H9 (cell line): ENCODE measurements around the gene LILRB5. TPM values are rescaled to one million over a fixed set of nuclear protein-coding genes. Genes with fewer than 3 reads are reported as not detected.

ENCODE experiments used
- DNase-seq: peaks from one replicate; pipeline ENCODE4 v3.0.0-alpha.2; 2017
- H2AFZ ChIP-seq: one replicate; pipeline ENCODE4 v1.6.1; 2013; ENCODE audit warnings: mild to moderate bottlenecking, low read length, control low read depth, moderate library complexity
- H2AK5ac ChIP-seq: 2 replicates; pipeline ENCODE4 v1.6.1; 2013; ENCODE audit warnings: low read length, control low read depth, mixed read lengths; ENCODE audit not compliant: insufficient read length
- H2BK120ac ChIP-seq: one replicate; pipeline ENCODE4 v1.6.1; 2013; ENCODE audit warnings: low read depth, mild to moderate bottlenecking, low read length, control low read depth, inconsistent platforms; ENCODE audit not compliant: poor library complexity, severe bottlenecking
- H2BK12ac ChIP-seq: 2 replicates; pipeline ENCODE4 v1.6.1; 2013; ENCODE audit warnings: low read length, control low read depth, mixed read lengths, low read depth; ENCODE audit not compliant: insufficient read length
- H2BK15ac ChIP-seq: 2 replicates; pipeline ENCODE4 v1.6.1; 2013; ENCODE audit warnings: low read depth, low read length, control low read depth
- H2BK20ac ChIP-seq: one replicate; pipeline ENCODE4 v1.6.1; 2013; ENCODE audit warnings: low read depth, mild to moderate bottlenecking, low read length, control low read depth, inconsistent platforms; ENCODE audit not compliant: poor library complexity, severe bottlenecking
- H2BK5ac ChIP-seq: 2 replicates; pipeline ENCODE4 v1.6.1; 2013; ENCODE audit warnings: low read length, control low read depth, mixed read lengths; ENCODE audit not compliant: insufficient read length
- H3K14ac ChIP-seq: 2 replicates; pipeline ENCODE4 v1.6.1; 2013; ENCODE audit warnings: low read length, control low read depth; ENCODE audit not compliant: insufficient read depth
- H3K18ac ChIP-seq: 2 replicates; pipeline ENCODE4 v1.6.1; 2013; ENCODE audit warnings: low read depth, mild to moderate bottlenecking, mixed read lengths, low read length, control low read depth; ENCODE audit not compliant: insufficient read length
- H3K23ac ChIP-seq: 2 replicates; pipeline ENCODE4 v1.6.1; 2013; ENCODE audit warnings: low read length, control low read depth, mixed read lengths, low read depth; ENCODE audit not compliant: insufficient read length
- H3K23me2 ChIP-seq: 2 replicates; pipeline ENCODE4 v1.6.1; 2013; ENCODE audit warnings: low read depth, mild to moderate bottlenecking, mixed read lengths, low read length, control low read depth; ENCODE audit not compliant: insufficient read length, poor library complexity, severe bottlenecking
- H3K27ac ChIP-seq: 2 replicates; pipeline ENCODE4 v1.5.1; 2013; ENCODE audit warnings: low read length, control low read depth, mixed read lengths, low read depth; ENCODE audit not compliant: insufficient read length
- H3K27me3 ChIP-seq: 2 replicates; pipeline ENCODE4 v1.6.1; 2013; ENCODE audit warnings: low read length, control low read depth, inconsistent platforms; ENCODE audit not compliant: insufficient read depth
- H3K4ac ChIP-seq: 2 replicates; pipeline ENCODE4 v1.6.1; 2013; ENCODE audit warnings: low read depth, mild to moderate bottlenecking, control low read depth, inconsistent platforms, low read length, moderate library complexity
- H3K4me1 ChIP-seq: 2 replicates; pipeline ENCODE4 v1.6.1; 2013; ENCODE audit warnings: low read length, control low read depth, inconsistent platforms; ENCODE audit not compliant: insufficient read depth
- H3K4me2 ChIP-seq: 2 replicates; pipeline ENCODE4 v1.6.1; 2013; ENCODE audit warnings: low read length, control low read depth, mixed read lengths; ENCODE audit not compliant: insufficient read length, insufficient read depth
- H3K56ac ChIP-seq: 2 replicates; pipeline ENCODE4 v1.6.1; 2013; ENCODE audit warnings: low read depth, mild to moderate bottlenecking, mixed read lengths, low read length, control low read depth; ENCODE audit not compliant: insufficient read length
- H3K79me1 ChIP-seq: 2 replicates; pipeline ENCODE4 v1.6.1; 2013; ENCODE audit warnings: low read depth, mild to moderate bottlenecking, moderate library complexity, low read length, control low read depth, inconsistent platforms; ENCODE audit not compliant: insufficient read depth, poor library complexity, severe bottlenecking
- H3K79me2 ChIP-seq: 2 replicates; pipeline ENCODE4 v1.6.1; 2013; ENCODE audit warnings: low read length, control low read depth, inconsistent platforms; ENCODE audit not compliant: insufficient read depth
- H3K9ac ChIP-seq: 2 replicates; pipeline ENCODE4 v1.6.1; 2013; ENCODE audit warnings: low read length, control low read depth, mixed read lengths; ENCODE audit not compliant: insufficient read length; ENCODE audit errors: extremely low read depth
- H3K9me3 ChIP-seq: one replicate; pipeline ENCODE4 v1.6.1; 2013; ENCODE audit warnings: low read depth, low read length, inconsistent platforms; ENCODE audit not compliant: control insufficient read depth
- H3T11ph ChIP-seq: one replicate; pipeline ENCODE4 v1.6.1; 2013; ENCODE audit warnings: mild to moderate bottlenecking, low read length, control low read depth, inconsistent platforms
- H4K20me1 ChIP-seq: one replicate; pipeline ENCODE4 v1.6.1; 2013; ENCODE audit not compliant: control insufficient read depth, insufficient read length, insufficient read depth
- H4K5ac ChIP-seq: 2 replicates; pipeline ENCODE4 v1.6.1; 2013; ENCODE audit warnings: low read depth, mild to moderate bottlenecking, mixed read lengths, low read length, control low read depth; ENCODE audit not compliant: insufficient read length
- H4K8ac ChIP-seq: replicated peaks from 2 replicates; pipeline ENCODE4 v1.6.1; 2013; ENCODE audit warnings: low read length, control low read depth, mixed read lengths, low read depth; ENCODE audit not compliant: insufficient read length
- H4K91ac ChIP-seq: 2 replicates; pipeline ENCODE4 v1.6.1; 2013; ENCODE audit warnings: low read depth, mild to moderate bottlenecking, moderate library complexity, mixed read lengths, low read length, control low read depth; ENCODE audit not compliant: insufficient read length
- H3K27ac Mint-ChIP-seq, 3 experiments: 2 replicates in 2 of 3; 3 replicates in 1 of 3; pipeline ENCODE4 v1.8.0; 2020 to 2021; ENCODE audit warnings: mixed read lengths in 3 of 3, mild to moderate bottlenecking in 1 of 3, moderate library complexity in 1 of 3
- H3K27me3 Mint-ChIP-seq: 2 replicates; pipeline ENCODE4 v1.8.0; 2021; ENCODE audit warnings: low read depth, mild to moderate bottlenecking, moderate library complexity, mixed read lengths
- H3K36me3 Mint-ChIP-seq, 3 experiments: 2 replicates in 2 of 3; 3 replicates in 1 of 3; pipeline ENCODE4 v1.8.0; 2020 to 2021; ENCODE audit warnings: low read depth in 3 of 3, mixed read lengths in 3 of 3; ENCODE audit not compliant: insufficient read depth in 1 of 3
- H3K4me1 Mint-ChIP-seq, 2 experiments: 2 replicates each; pipeline ENCODE4 v1.8.0; 2020; ENCODE audit warnings: mixed read lengths in 2 of 2
- H3K4me3 Mint-ChIP-seq, 2 experiments: 2 replicates in 1 of 2; 3 replicates in 1 of 2; pipeline ENCODE4 v1.8.0; 2020 to 2021; ENCODE audit warnings: mild to moderate bottlenecking in 2 of 2, mixed read lengths in 2 of 2, moderate library complexity in 1 of 2
- H3K9me3 Mint-ChIP-seq, 2 experiments: 2 replicates in 1 of 2; 3 replicates in 1 of 2; pipeline ENCODE4 v1.8.0; 2020; ENCODE audit warnings: mild to moderate bottlenecking in 2 of 2, mixed read lengths in 2 of 2, moderate library complexity in 1 of 2
- WGBS: extraction: QIAGEN DNeasy Blood & Tissue Kit; methylation state at CpG from one replicate; pipeline ENCODE4 v1.1.7; 2013; ENCODE audit warnings: missing lambda C conversion rate, low lambda C conversion rate, mixed read lengths; ENCODE audit not compliant: insufficient read length; ENCODE audit errors: extremely low coverage; 5-methylcytosine and 5-hydroxymethylcytosine counted together
- total RNA-seq: library from RNA; stranded (reverse); gene quantifications from 2 replicates; pipeline ENCODE4 v1.2.1, GENCODE V29; 2021
- TF ChIP-seq, protein P1 (sequence below): fragments of 200-600 bp; sonication (generic); conservative IDR thresholded peaks from 3 replicates; pipeline ENCODE4 v1.8.0; 2021; ENCODE audit warnings: antibody characterized with exemption, mild to moderate bottlenecking

The LILRB5 gene
- total RNA-seq, 1 experiment from 2014 or later, result 0.09 TPM

GRCh38 chr19:54206831-54207177, 50.3 kb downstream of the LILRB5 start:
- no peak overlapping the region for H3K9ac ChIP-seq
- TF ChIP-seq, protein P1, sequence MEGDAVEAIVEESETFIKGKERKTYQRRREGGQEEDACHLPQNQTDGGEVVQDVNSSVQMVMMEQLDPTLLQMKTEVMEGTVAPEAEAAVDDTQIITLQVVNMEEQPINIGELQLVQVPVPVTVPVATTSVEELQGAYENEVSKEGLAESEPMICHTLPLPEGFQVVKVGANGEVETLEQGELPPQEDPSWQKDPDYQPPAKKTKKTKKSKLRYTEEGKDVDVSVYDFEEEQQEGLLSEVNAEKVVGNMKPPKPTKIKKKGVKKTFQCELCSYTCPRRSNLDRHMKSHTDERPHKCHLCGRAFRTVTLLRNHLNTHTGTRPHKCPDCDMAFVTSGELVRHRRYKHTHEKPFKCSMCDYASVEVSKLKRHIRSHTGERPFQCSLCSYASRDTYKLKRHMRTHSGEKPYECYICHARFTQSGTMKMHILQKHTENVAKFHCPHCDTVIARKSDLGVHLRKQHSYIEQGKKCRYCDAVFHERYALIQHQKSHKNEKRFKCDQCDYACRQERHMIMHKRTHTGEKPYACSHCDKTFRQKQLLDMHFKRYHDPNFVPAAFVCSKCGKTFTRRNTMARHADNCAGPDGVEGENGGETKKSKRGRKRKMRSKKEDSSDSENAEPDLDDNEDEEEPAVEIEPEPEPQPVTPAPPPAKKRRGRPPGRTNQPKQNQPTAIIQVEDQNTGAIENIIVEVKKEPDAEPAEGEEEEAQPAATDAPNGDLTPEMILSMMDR, result no peak
- no peak overlapping the region for H3K56ac ChIP-seq
- no peaks in the 10 kb centered on the region for H3K9me3 ChIP-seq
- H2BK12ac ChIP-seq, result no peak overlapping the region
- H3K27me3 Mint-ChIP-seq, result peaks cover 3% of the 10 kb centered on the region
- no peak overlapping the region for H3K27ac ChIP-seq
- H3K4me1 Mint-ChIP-seq, result peaks cover 47 to 64% of the 10 kb centered on the region in 2 experiments
- no peak overlapping the region for H4K8ac ChIP-seq
- WGBS, result no CpG with 5 or more reads among the region's 13 CpGs
- no peak for DNase-seq
- H3K18ac ChIP-seq, result no peak overlapping the region
- no peak overlapping the region for H3T11ph ChIP-seq
- H4K91ac ChIP-seq, result no peak overlapping the region
- no peaks in the 10 kb centered on the region for H3K23me2 ChIP-seq
- no peaks in the 10 kb centered on the region for H3K9me3 Mint-ChIP-seq
- no peak overlapping the region for H2BK20ac ChIP-seq
- H3K27me3 ChIP-seq, result no peaks in the 10 kb centered on the region
- H3K14ac ChIP-seq, result no peak overlapping the region
- peaks cover 28% of the 10 kb centered on the region for H3K79me2 ChIP-seq
- no peak overlapping the region for H4K5ac ChIP-seq
- H2BK15ac ChIP-seq, result no peak overlapping the region
- no peak overlapping the region for H2AK5ac ChIP-seq
- H3K4me1 ChIP-seq, result peaks cover 3% of the 10 kb centered on the region
- peaks cover 3% of the 10 kb centered on the region for H3K79me1 ChIP-seq
- H2BK5ac ChIP-seq, result no peak overlapping the region
- no peak overlapping the region for H3K4me3 Mint-ChIP-seq
- H2BK120ac ChIP-seq, result no peak overlapping the region
- H3K36me3 Mint-ChIP-seq, result peaks cover 73 to 81% (median 76%) of the 10 kb centered on the region in 3 experiments
- H3K27ac Mint-ChIP-seq, result peak overlapping the region in 2 of 3 experiments; percentile 55 to 66; a peak in 1 of 7 replicates
- H3K23ac ChIP-seq, result no peak overlapping the region
- no peak overlapping the region for H3K4ac ChIP-seq
- H3K4me2 ChIP-seq, result no peak overlapping the region
- no peak overlapping the region for H2AFZ ChIP-seq
- peaks cover 3% of the 10 kb centered on the region for H4K20me1 ChIP-seq
